GM19035 (cell line): ENCODE results near the gene TSHR.
"Not testable (repeated sequence)": the region's sequence is repeated elsewhere in the genome, so short reads cannot be mapped to it uniquely, and the experiment has no call there.

Source experiments
- ATAC-seq: cut with Tn5 transposase; IDR thresholded peaks from one replicate; pipeline ENCODE4 v1.9.1; 2021; ENCODE audit not compliant: unreplicated experiment

The TSHR gene

DNA sequence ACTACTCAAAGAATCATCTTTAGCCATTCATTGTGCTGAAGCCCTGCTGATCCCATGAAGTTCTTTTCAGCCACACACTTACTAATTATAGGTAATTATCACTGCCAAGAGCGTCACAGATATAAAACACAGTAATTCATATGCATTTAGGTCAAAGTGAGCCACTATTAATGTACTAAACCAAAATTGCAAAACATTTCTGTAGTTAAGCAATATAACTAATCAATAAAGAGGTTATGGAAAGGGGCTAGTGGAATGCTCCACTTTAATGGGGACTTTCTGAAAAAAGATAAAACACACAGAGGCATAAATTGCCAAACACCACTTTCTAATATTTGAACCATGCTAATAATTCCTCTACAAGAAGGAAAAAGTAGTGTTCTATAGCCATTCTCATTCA lies 7.1 kb upstream of the TSHR start:
- no peak for ATAC-seq

DNA sequence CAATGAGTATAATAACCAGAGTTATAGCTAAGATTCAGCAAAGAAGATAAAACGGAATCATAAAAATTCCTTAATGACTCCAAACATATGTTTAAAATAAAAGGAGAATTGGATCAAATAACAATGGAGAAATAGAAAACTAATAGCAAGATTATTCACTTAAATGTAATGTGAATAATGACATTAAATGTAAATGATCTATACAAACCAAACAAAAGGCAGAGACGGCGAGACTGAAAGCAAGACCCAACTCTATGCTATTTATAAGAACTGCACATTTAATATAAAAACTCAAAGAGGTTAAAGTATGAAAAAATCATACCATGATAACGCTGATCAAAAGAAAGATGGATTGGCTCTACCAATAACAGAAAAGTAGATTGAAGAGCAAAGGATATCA lies 3.9 kb upstream of the TSHR start:
- ATAC-seq: no peak

DNA sequence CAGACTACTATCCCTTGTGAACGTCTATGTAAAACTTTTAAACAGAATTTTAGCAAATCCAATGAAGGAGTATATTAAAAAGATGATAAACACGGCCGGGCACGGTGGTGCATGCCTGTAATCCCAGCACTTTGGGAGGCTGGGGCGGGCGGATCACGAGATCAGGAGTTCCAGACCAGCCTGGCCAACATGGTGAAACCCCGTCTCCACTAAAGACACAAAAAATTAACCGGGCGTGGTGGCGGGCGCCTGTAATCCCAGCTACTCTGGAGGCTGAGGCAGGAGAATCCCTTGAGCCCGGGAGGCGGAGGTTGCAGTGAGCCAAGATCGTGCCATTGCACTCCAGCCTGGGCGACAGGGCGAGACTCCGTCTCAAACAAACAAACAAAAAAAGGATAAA lies 2.2 kb upstream of the TSHR start:
- not testable (repeated sequence) for ATAC-seq

DNA sequence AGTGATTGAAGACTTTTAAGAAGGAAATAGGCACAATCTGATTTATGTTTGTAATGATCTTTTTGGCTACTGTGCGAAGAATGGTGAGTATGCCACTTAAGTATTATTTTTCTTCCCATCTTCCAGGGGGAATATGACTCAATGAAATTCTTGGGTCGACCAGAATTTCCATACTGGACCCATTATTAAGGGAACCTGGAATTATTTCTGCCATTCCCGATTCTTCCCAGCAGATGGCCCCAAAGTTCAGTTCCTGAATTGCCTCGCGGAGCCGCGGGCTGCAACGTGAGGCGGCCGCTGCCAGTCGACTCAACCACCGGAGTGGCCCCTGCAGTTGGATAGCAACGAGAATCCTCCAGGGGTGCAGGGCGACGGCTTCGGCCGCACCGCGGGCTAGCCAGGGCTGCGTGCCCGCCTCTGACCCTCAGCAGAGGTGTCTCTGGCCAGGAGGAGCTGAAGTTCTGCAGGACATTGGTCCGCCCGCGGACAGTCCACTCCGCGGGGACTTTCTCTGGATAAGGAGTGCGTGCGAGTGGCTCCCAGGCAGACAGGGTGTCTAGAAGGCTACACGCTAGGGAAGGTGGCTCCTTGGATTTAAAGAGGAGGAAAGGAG lies 628 bp upstream of the TSHR start:
- no peak for ATAC-seq

DNA sequence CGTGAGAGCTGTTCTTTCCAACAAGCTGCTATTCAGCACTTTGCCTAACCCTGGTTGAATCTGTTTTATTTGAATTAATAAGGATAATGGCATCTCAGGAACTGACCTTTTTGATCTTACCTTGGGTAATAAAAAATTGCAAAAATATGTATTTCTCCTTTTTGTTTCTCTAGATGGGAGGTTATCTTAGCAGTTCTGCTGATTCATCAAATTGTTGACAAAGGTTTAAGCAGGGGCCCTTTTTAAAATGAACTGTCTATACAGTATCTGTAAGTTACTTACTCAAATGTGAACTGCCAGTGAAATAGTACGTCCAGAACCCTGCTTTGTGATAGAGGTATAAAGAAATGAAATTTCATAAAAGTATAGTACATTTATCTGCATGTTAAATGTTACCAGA lies 681 bp downstream of the TSHR start:
- no peak for ATAC-seq

DNA sequence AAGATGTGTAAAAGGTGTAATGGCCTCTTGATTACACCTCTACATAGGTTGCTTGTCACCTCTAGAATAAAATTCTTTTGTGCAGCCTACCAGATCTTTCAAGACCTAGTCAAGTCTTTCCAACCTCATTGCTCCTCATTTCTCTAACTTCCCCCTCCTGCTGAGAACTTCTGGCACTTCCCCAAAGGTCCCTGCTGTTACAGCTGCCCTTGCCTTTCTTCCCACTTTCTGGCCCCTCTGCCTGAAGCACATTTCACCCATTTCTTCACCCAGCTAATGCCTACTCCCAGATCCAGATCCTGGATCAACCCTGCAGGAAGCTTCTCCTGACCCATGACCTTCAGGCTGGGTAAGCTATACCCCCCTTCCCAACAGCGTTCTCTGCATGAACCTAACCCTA lies 1.5 kb downstream of the TSHR start:
- no peak for ATAC-seq

DNA sequence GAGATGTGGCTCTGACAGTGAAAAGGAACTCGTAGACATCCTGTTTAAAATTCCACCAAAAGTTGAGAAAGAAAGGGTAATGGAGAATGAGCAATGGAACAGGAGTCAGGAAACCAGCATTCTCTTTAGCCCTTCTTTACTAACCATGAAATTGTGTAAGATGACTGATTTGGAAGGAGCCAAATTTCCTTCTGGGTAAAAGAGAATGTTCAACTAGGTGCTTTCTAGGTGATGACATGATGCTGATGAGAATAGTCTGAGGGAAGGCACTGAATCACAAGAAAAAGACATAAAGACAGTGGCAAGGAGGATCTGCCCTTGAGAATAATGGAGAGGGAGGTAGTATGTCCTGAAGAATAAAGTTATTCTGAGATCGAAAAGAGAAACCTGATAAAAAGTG lies 2.2 kb downstream of the TSHR start:
- no peak for ATAC-seq

DNA sequence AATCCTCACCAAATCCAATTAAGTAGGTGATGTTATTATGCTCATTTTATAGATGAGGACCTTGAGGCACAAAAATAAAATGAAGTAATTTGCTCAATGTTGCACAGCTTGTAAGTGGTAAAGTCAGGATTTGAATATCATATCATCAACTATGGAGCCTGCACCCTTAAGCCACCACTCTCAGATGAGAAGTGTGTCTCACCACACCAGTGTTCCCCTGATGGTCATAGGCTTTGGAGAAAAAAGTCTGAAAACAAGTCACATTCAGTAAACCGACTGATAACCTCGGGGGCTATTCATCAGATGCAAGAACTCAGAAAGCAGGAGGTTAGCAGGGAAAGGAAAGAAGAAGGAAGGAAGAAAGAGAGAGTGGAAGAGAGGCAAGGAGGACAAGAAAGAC lies 2.8 kb downstream of the TSHR start:
- ATAC-seq: no peak

DNA sequence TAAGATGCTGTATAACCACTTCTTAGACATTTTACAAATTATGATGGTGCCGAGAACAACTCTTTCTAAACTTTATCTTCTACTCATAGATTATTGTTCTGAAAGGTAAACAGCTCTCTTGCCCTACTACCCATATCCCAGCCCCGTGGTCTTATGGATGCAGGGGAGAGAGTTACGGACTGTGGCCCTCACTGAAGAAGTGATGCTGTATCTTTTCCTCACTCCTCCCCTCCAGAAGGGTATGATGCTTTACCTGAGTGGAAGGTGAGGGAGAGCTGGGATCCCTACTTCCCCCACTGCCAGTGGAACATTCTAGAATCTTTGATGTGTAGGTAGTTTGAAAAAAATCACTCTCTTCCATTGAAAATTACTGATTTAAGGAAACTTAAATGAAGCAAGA lies 3.5 kb downstream of the TSHR start:
- ATAC-seq: no peak

DNA sequence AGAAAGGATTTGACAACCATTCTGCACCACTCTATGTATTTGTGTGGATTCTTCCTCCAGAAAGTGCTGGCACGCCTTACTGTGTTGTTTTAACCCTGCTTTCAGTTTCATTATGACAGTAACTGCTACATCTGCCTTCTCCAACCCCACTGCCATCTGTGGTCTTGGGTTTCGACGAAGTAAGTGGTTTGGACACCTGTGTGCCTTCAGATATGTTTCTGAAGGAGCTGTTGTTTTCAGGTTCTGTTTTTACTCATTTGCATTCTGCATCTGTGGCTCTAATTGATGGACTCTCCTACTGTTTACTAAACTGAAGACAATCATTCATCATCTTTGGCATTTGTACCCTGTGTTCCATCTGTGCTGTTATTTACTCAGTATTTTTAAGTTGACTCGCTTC lies 4.1 kb downstream of the TSHR start:
- peak; percentile 98 for ATAC-seq

DNA sequence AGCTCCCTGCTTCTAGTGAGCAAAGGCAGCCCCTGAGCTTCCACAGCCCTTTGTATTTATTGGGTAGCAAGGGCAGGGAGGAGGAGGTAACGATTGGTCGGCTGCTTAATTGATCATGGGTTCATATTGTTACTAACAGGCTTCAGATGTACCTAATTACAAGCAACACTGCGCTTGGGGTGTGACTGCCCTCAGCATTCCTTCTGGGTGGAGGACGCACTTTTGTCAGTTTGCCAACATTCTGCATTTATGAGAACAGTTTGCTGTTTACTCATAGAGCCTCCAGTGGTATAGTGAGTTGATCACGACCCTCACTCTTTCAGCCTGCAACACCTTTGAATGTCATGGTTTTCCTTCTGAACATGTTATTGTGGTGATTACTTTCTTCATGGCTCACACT lies 9.6 kb downstream of the TSHR start:
- no peak for ATAC-seq

DNA sequence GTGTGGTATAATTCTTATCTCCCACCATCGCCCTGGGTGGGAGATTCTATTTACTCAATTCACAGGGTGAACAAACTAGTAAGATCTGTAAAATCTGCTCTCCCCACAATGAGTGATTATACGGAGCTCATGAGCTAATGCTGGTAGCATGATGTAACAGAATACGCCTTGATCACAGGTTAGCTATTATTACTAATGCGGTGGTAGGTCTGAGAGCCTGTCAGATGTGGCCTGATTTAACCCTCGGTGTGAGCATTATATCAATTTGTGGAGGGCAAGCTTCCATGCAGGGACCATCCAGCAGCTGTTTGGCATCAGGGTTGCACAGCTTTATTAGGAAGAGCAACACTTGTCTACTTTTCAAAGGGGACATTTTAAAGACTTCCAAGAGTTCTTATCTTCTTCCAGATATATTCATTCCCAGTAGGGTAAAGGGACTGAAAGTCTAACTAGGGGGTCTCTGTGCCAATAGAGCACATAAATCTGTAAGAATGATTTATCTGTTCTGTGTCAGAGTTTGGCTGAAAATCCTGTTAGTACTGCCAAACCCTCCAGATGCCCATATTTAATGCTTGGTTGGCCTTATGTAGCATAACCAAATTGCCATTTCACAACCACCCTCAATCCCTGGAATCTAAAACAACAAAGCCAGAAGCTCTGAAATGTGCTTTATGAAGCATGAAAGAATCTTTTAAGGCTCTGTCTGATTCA lies 18.7 kb downstream of the TSHR start:
- ATAC-seq: no peak

DNA sequence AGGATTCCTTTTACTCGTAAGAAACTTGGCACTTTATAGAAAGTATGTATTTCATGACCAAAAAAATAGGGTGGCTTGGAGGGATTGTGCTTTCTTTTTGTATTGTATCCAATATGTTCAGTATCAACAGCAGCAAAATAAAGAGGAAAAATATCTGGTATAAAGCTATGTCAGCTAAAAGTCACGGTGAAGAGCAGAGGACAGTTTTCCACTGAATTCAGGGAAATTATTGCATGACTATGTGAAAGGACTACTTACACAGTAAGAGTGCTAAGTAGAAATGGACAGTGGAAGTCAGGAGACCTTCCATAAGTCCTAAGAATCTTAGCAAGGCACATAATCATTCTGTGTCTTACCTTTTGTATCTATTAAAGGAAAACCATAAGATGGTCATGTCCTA lies 19.3 kb downstream of the TSHR start:
- no peak for ATAC-seq

DNA sequence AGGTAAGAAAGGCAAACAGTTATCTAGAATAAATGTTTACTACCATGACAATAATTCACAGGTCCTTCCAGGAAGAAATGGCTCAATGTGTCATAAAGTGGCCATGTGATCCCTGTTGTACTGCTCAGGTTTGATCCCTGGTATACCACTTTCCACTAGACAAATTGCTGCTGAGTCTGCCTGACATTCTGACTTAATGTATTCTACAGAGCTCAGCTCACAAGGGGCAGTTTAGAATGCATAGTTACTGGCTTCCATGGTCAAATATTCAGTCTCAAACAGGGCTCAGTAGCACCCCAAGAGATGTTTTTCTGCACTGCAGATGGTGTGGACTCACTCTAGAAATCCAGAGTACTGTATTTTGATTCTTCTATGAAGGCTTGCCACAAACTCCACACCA lies 21.8 kb downstream of the TSHR start:
- ATAC-seq: no peak

DNA sequence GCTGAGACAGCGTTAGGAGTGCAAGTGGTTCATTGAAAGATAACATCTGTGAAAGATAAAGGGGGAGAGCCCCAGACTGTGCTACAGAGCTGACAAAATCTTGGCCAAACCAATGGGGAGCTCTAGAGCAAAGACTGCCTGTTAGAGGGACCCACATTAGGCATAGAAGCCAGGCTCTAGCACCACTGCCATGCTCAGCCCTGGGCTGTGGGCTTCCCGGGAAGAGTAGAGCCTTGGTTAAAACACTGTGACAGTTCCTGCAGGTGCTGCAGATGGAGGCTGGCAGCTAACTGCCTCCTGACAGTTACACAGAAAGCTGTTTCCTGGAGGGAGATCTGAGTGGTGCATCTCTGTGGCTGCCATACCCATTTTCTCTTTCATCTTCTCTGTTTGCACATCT lies 23.0 kb downstream of the TSHR start:
- no peak for ATAC-seq

DNA sequence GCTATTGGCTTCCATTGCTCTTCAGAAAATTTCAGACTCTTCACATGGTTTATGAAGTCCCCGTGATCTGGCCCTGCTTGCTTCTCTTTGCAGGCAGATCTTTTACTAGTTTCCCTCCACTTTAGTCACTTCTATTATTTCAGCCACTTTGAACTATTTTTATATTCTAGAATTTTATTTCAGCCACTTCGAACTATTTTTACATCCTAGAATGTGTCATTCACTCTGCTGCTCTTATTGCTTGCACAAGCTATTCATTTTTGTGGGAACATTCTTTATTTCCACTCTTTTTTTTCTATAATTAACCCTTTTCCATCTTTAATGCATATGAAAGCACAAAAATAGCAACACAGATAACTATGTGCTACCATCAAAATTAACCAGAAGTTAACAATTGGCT lies 24.5 kb downstream of the TSHR start:
- ATAC-seq: no peak

DNA sequence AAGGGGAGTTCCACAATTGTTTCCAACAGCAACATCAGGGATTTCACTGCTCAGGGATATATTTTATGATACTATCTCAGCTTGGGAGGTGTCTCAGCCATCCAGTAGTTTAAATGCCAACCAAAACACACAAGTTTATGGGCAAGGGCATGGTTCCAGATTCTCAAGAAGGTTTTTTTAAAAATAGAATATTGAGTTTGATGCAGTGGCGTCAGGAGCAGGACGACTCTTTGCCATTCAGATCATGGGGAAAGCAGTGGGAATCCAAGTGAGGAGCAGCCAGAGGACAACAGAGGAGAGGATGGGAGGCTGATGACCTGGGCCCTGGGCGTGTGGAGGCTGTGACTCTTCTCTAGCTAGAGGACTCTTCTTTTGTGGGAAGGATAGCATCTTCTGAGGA lies 25.7 kb downstream of the TSHR start:
- ATAC-seq: no peak

DNA sequence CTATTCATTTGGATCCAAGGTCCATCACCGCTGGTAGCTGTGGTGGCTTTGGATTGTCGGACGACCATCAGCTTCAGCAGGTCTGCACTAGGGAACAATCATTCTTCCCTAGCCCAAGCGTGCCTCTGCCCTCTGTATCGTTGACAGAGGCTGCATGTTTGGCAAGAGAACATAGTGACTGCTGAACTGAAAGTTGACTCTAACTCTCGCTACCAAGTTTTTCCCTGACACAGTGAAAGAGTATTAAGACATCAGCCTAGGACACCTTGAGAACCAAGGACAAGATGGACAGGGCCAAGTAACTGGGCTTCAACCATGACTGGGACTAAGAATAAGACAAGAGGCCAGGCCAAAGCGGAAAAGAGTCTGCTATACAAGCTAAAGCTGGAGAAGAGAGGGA lies 26.3 kb downstream of the TSHR start:
- no peak for ATAC-seq

DNA sequence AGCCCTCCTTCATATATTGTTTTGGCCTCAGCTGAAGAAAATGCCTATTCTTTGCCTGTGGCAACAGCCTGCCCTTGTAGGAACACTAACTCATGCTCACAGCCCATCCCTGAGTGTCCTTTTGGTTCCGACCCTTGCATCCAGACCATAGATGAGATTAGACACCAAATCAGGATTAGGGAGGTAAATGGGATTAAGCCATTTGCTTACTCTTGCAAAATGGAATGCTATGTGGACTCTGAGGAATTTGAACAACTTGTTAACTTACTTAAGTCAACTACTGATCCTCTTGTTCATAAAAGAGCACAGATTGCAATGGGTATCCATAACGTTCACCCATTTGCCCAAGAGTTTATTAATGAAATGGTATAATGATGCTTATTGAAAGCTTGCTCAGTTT lies 27.3 kb downstream of the TSHR start:
- no peak for ATAC-seq

DNA sequence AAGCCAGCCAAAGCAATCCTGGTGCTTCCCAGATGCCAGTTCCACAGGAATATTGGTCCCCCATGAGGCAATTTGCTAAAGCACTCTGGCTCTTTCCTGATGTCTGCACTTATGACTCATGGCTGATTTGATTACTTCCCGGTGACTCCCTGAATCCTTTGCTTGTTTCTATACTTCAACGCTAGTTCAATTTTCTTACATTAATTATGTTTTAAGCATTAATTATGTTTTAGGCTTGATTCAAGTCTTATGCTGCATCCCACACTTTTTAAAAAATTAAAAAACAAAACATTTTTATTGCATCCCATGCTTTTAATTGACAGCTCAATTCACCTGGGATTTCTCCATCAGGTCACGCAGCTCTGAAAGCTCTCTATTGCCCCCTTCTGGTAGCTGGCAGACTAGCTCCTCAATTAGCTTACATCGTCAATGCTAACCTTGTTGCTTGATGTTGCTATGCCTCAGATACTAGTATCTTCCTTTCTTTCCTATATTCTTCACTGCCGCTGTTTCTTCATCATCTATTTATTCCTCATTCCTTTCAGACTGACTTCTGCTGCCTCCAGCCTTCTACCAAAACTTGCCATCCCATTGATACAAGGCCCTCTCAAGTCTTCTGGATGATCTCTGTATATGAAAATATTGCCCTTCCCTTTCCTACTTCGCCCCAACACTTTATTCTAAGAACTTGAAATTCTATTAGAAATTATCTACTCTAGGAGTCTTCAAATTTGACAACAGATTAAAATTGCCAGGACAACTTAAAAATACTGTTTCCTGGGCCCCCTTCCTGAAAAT lies 32.0 kb downstream of the TSHR start:
- ATAC-seq: peak; percentile 62

DNA sequence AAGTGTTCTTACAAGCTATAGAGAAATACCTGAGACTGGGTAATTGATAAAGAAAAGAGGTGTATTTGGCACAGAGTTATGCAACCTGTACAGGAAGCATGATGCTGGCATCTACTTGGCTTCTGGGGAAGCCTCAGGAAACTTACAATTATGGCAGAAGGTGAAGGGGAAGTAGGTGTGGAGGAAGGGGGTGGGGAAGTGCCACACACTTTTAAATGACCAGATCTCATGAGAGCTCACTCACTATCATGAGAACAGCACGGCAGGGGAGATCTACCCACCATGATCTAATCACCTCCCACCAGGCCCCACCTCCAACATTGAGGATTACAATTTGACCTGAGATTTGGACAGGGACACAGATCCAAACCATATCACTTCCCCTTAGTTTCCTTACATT lies 32.8 kb downstream of the TSHR start:
- no peak for ATAC-seq

DNA sequence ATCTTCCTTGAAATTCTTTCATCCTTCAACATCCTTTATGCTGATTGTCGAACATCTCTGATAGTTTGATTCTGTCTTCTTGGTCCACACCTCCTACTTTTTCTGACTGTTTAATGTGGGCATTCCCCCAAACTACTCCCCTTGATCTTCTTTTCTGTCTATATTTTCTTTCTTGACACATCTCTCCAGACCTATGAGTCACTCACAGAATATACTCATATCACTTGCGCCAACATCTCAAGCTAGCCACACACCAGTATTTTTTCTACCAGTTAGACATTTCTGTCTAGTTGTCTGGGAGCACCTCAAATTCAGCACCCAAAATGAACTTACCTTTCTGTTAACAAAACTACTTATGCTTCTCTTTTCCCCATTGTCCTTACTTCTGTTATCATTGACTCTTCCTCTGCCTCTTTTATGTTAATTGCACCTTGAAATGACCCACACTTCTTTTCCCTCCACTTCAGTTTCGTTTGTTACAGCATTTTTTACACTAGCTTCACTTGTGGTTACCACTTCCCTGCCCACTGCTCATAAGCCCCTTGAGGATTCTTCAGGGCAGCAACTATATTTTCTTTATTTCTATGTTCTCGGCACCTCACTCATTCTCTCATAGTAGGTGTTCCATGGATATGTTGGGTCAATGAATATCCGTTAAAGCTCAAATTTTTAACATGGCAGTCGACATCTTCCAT lies 33.5 kb downstream of the TSHR start:
- ATAC-seq: no peak
